ENCODE measurements around the gene RASA4. TPM values are rescaled to one million over a fixed set of nuclear protein-coding genes. Genes with fewer than 3 reads are reported as not detected.
A peak's percentile ranks its signal among the peaks of the same experiment; 100 is the strongest.
"Not testable (repeated sequence)": the region's sequence is repeated elsewhere in the genome, so short reads cannot be mapped to it uniquely, and the experiment has no call there.

The RASA4 gene
- 10 to 100 TPM; 10.9 to 44.0 TPM for total RNA-seq
- 38.2 TPM for polyA plus RNA-seq (2013, experiment 1 of 2)
- 35.4 TPM for polyA plus RNA-seq (2013, experiment 2 of 2)
- long read RNA-seq, experiment 1, full-length matches to known transcripts, result 1 of 6 reads
- long read RNA-seq, experiment 1, partial matches to known transcripts, result 4 of 6 reads
- long read RNA-seq, experiment 1, other reads (novel, unspliced or antisense), result 1 of 6 reads
- long read RNA-seq, experiment 2, partial matches to known transcripts, result 0 of 2 reads
- long read RNA-seq, experiment 2, other reads (novel, unspliced or antisense), result 1 of 2 reads
- long read RNA-seq, experiment 3, full-length matches to known transcripts, result 2 of 3 reads
- long read RNA-seq, experiment 3, partial matches to known transcripts, result 1 of 3 reads
- long read RNA-seq, experiment 3, other reads (novel, unspliced or antisense), result 0 of 3 reads
- long read RNA-seq, experiment 4, partial matches to known transcripts, result 2 of 4 reads
- long read RNA-seq, experiment 4, other reads (novel, unspliced or antisense), result 1 of 4 reads

- not testable (repeated sequence) for H3K27me3 ChIP-seq (ENCODE audit: control insufficient read depth, insufficient read depth, low read length, poor library complexity, severe bottlenecking); H3K36me3 Mint-ChIP-seq (ENCODE audit: low read depth); H3K27me3 Mint-ChIP-seq (ENCODE audit: insufficient read depth); H3K9me3 Mint-ChIP-seq; H3K9ac ChIP-seq (ENCODE audit: extremely low read depth, low read length, poor library complexity, severe bottlenecking); H3K9me3 ChIP-seq (ENCODE audit: control insufficient read depth, low read length); H3K27ac Mint-ChIP-seq; H3K36me3 ChIP-seq (ENCODE audit: control insufficient read depth, insufficient read depth, low read length); H3K27ac ChIP-seq (ENCODE audit: low read depth, low read length); H3K4me1 Mint-ChIP-seq; H3K4me3 Mint-ChIP-seq; H3K4me3 ChIP-seq (ENCODE audit: low read length); H3K4me1 ChIP-seq (ENCODE audit: control insufficient read depth, insufficient read depth, low read length)
- peak; percentile 64 for DNase-seq
- 0% methylated on average over 21 of the region's 62 CpGs; no CpG with 5 or more reads in 1 of the 2 experiments for WGBS, 2 experiments (ENCODE audit: insufficient coverage in 1 of 2, insufficient read length in 1 of 2)
These were observed at the start of gene RASA4 for GRCh38 chr7:102616507-102617125. Gene RASA4, minus strand, starts transcription at chr7:102616756. Its CDS starts 67 bp downstream, at chr7:102616689.

DNA sequence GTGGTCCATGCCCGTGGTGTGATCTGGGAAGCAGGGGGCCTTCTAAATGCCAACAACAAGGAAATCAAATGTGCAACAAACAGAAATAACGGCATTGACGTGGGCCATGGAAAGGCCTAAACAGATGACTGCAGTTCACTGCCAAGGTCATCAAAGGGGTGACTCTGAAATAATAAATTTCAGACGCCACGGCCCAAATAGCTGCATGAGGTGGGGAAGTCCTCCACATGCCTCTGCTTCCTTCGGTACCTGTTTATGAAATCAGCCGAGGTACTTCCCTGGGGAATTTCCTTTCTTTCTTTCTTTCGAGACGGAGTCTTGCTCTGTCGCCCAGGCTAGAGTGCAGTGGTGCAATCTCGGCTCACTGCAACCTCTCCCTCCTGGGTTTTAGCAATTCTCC lies 48.2 kb upstream of the RASA4 start:
- WGBS, 2 experiments (ENCODE audit: insufficient coverage in 1 of 2, insufficient read length in 1 of 2), result 92% methylated on average over 2 of the region's 11 CpGs; no CpG with 5 or more reads in 1 of the 2 experiments
- H3K4me1 ChIP-seq (ENCODE audit: control insufficient read depth, insufficient read depth, low read length), result not testable (repeated sequence)

GRCh38 chr7:102649924-102650323 lies 33.4 kb upstream of the RASA4 start, which contains the start of gene SPDYE2B:
Gene SPDYE2B, plus strand, starts transcription at chr7:102650319. Its CDS starts 2,030 bp downstream, at chr7:102652349.
- no CpG with 5 or more reads among the region's 4 CpGs for WGBS, 2 experiments (ENCODE audit: insufficient coverage in 1 of 2, insufficient read length in 1 of 2)
- not testable (repeated sequence) for H3K36me3 ChIP-seq (ENCODE audit: control insufficient read depth, insufficient read depth, low read length); H3K9me3 ChIP-seq (ENCODE audit: control insufficient read depth, low read length); H3K4me1 Mint-ChIP-seq; H3K27me3 Mint-ChIP-seq (ENCODE audit: insufficient read depth); H3K27me3 ChIP-seq (ENCODE audit: control insufficient read depth, insufficient read depth, low read length, poor library complexity, severe bottlenecking); H3K4me3 Mint-ChIP-seq; H3K4me1 ChIP-seq (ENCODE audit: control insufficient read depth, insufficient read depth, low read length); H3K4me3 ChIP-seq (ENCODE audit: low read length); H3K27ac ChIP-seq (ENCODE audit: low read depth, low read length); DNase-seq; H3K27ac Mint-ChIP-seq; H3K9ac ChIP-seq (ENCODE audit: extremely low read depth, low read length, poor library complexity, severe bottlenecking); H3K9me3 Mint-ChIP-seq; H3K36me3 Mint-ChIP-seq (ENCODE audit: low read depth)

More for the DNA sequence above, 48.2 kb upstream of the RASA4 start:
- H3K9me3 Mint-ChIP-seq; H3K4me1 Mint-ChIP-seq; H3K27ac Mint-ChIP-seq; H3K27ac ChIP-seq (ENCODE audit: low read depth, low read length); H3K4me3 ChIP-seq (ENCODE audit: low read length); DNase-seq; H3K9ac ChIP-seq (ENCODE audit: extremely low read depth, low read length, poor library complexity, severe bottlenecking); H3K27me3 Mint-ChIP-seq (ENCODE audit: insufficient read depth); H3K36me3 Mint-ChIP-seq (ENCODE audit: low read depth); H3K27me3 ChIP-seq (ENCODE audit: control insufficient read depth, insufficient read depth, low read length, poor library complexity, severe bottlenecking); H3K36me3 ChIP-seq (ENCODE audit: control insufficient read depth, insufficient read depth, low read length); H3K9me3 ChIP-seq (ENCODE audit: control insufficient read depth, low read length); H3K4me3 Mint-ChIP-seq: not testable (repeated sequence)

DNA sequence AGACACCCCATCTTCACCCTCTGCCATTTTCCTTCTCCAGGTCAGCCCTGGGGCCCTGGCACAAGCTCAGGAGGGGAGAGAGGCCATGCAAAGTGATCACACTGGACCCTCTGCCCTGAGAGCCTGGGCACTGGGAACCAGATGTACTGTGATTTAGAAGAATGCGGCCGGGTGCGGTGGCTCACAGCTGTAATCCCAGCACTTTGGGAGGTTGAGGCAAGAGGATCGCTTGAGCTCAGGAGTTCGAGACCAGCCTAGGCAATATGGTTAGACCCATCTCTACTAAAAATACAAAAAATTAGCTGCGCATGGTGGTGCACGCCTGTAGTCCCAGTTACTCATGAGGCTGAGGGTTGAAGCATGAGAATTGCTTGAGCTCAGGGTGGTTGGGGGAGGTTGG lies 31.3 kb upstream of the RASA4 start:
- H3K27me3 ChIP-seq (ENCODE audit: control insufficient read depth, insufficient read depth, low read length, poor library complexity, severe bottlenecking); H3K27ac Mint-ChIP-seq; H3K9me3 ChIP-seq (ENCODE audit: control insufficient read depth, low read length); H3K4me1 ChIP-seq (ENCODE audit: control insufficient read depth, insufficient read depth, low read length); H3K36me3 Mint-ChIP-seq (ENCODE audit: low read depth); H3K27me3 Mint-ChIP-seq (ENCODE audit: insufficient read depth); H3K27ac ChIP-seq (ENCODE audit: low read depth, low read length); H3K9me3 Mint-ChIP-seq; H3K4me3 Mint-ChIP-seq; H3K4me1 Mint-ChIP-seq; H3K4me3 ChIP-seq (ENCODE audit: low read length); H3K36me3 ChIP-seq (ENCODE audit: control insufficient read depth, insufficient read depth, low read length); H3K9ac ChIP-seq (ENCODE audit: extremely low read depth, low read length, poor library complexity, severe bottlenecking); DNase-seq: not testable (repeated sequence)
- 90 to 96% methylated on average over 3 to 5 of the region's 7 CpGs for whole genome bisulfite sequencing, 2 experiments (ENCODE audit: insufficient coverage in 1 of 2, insufficient read length in 1 of 2)

DNA sequence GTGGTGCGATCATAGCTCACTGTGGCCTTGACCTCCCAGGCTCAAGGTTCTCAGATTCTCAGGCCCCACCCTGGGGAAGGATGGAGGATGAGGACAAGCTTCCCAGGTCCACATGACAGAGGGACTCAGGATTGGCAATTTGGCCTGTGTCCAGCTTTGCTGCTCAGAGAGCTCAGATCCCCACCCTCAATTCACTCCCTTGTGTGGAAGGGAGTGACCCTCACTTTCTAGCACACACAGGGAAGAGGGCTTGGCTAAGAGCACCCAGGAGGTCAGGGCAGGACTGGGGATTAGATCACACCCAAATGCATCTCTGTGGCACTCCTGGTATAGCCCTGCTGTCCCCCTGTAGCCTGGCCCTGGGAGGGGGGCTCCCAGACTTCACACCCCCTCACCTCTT lies 26.8 kb upstream of the RASA4 start:
- H3K9me3 ChIP-seq (ENCODE audit: control insufficient read depth, low read length); H3K27ac ChIP-seq (ENCODE audit: low read depth, low read length); H3K4me3 ChIP-seq (ENCODE audit: low read length); H3K4me3 Mint-ChIP-seq; H3K36me3 Mint-ChIP-seq (ENCODE audit: low read depth); H3K4me1 Mint-ChIP-seq; H3K27me3 ChIP-seq (ENCODE audit: control insufficient read depth, insufficient read depth, low read length, poor library complexity, severe bottlenecking); H3K9ac ChIP-seq (ENCODE audit: extremely low read depth, low read length, poor library complexity, severe bottlenecking); H3K9me3 Mint-ChIP-seq; DNase-seq; H3K36me3 ChIP-seq (ENCODE audit: control insufficient read depth, insufficient read depth, low read length); H3K27ac Mint-ChIP-seq; H3K27me3 Mint-ChIP-seq (ENCODE audit: insufficient read depth); H3K4me1 ChIP-seq (ENCODE audit: control insufficient read depth, insufficient read depth, low read length): not testable (repeated sequence)
- no CpG with 5 or more reads among the region's 1 CpG for WGBS, 2 experiments (ENCODE audit: insufficient coverage in 1 of 2, insufficient read length in 1 of 2)

DNA sequence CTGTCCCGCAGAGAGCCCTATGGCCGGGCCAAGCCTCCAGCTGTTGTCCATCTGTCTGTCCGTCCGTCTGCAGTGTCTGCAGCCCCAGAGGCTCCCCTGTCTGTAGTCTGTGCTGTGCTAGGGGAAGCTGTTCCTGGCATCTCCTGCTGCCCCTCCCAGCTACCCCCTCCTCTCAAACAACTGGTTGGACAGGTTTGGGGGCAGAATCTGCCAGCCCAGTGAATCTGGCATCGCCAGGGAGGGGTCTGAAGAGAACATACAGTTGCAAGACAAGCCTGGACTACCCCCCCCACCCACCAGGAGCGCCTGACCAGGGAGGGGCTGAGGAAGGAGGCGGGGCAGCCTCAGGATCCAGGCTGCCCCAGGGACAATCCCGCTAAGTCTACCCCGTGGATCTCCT lies 26.1 kb upstream of the RASA4 start, which contains the start of gene UPK3BL1:
Gene UPK3BL1, minus strand, starts transcription at position 101 of the 400 bp plus-strand sequence. Its CDS starts 50 bp downstream, at position 51.
- H3K4me3 ChIP-seq (ENCODE audit: low read length); H3K27me3 ChIP-seq (ENCODE audit: control insufficient read depth, insufficient read depth, low read length, poor library complexity, severe bottlenecking); H3K36me3 Mint-ChIP-seq (ENCODE audit: low read depth); H3K27ac ChIP-seq (ENCODE audit: low read depth, low read length); H3K36me3 ChIP-seq (ENCODE audit: control insufficient read depth, insufficient read depth, low read length); DNase-seq; H3K27ac Mint-ChIP-seq; H3K9me3 Mint-ChIP-seq; H3K27me3 Mint-ChIP-seq (ENCODE audit: insufficient read depth); H3K9ac ChIP-seq (ENCODE audit: extremely low read depth, low read length, poor library complexity, severe bottlenecking); H3K9me3 ChIP-seq (ENCODE audit: control insufficient read depth, low read length); H3K4me3 Mint-ChIP-seq; H3K4me1 ChIP-seq (ENCODE audit: control insufficient read depth, insufficient read depth, low read length); H3K4me1 Mint-ChIP-seq: not testable (repeated sequence)
- WGBS, 2 experiments (ENCODE audit: insufficient coverage in 1 of 2, insufficient read length in 1 of 2), result no CpG with 5 or more reads among the region's 9 CpGs

Data from endodermal cell (in vitro differentiated cells).